GM23248 (cell line): Measurements from ENCODE around the gene PIEZO2.

Experiments
- EZH2 ChIP-seq: fragments of 200-600 bp; sonication (generic); IDR thresholded peaks from 2 replicates; pipeline ENCODE4 v1.6.1; 2018; ENCODE audit warnings: antibody characterized with exemption, mild to moderate bottlenecking; ENCODE audit not compliant: insufficient read depth, poor library complexity, severe bottlenecking
- EZH2phosphoT487 ChIP-seq: fragments of 200-600 bp; sonication (generic); IDR thresholded peaks from 2 replicates; pipeline ENCODE4 v1.6.1; 2018; ENCODE audit warnings: antibody characterized with exemption, moderate library complexity, mild to moderate bottlenecking, low read depth; ENCODE audit not compliant: insufficient read depth

GRCh38 chr18:11020877-11021414, 128.4 kb downstream of the PIEZO2 start:
- TF ChIP-seq EZH2: no peak
- TF ChIP-seq EZH2phosphoT487: no peak
